Retina (tissue), 1 donor: ENCODE measurements around the gene SEC24B.
A peak's percentile ranks its signal among the peaks of the same experiment; 100 is the strongest.
"Not testable (repeated sequence)": the region's sequence is repeated elsewhere in the genome, so short reads cannot be mapped to it uniquely, and the experiment has no call there.

Experiments used
- DNase-seq: peaks from one replicate; pipeline ENCODE4 v3.0.0-alpha.2; 2016

SEC24B gene

DNA sequence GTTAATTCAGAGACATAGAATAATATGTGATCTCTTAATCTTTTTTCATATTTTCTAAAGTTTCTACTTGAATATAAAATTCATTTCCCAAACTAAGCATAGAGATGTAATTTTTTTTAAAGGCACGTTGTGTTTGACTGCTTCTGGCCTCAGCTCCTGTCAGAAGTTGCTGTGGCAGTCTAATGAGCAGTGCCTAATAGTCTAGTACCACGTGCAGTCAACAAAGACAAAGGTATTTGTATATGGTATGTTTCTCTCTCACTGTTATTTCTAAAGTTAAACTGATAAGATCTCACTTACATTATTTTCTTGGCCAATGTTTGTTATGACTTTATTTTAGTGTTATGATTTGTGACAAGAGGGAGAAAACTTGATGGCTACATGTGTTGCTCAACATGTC is 77.8 kb downstream of the SEC24B start:
- DNase-seq: no peak

DNA sequence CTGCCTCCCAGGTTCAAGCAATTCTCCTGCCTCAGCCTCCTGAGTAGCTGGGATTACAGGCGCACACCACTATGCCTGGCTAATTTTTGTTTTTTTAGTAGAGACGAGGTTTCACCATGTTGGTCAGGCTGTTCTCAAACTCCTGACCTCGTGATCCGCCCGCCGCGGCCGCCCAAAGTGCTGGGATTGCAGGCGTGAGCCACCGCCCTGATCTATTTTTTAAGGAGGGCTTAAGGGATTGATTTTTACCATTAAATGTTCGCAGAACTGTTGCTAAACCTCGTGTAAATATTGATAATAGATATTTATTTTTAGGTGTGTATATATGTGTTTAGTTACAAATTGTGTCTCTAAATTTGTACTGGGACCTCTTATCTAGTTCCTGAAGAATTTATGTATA is 79.8 kb downstream of the SEC24B start:
- DNase-seq: not testable (repeated sequence)

DNA sequence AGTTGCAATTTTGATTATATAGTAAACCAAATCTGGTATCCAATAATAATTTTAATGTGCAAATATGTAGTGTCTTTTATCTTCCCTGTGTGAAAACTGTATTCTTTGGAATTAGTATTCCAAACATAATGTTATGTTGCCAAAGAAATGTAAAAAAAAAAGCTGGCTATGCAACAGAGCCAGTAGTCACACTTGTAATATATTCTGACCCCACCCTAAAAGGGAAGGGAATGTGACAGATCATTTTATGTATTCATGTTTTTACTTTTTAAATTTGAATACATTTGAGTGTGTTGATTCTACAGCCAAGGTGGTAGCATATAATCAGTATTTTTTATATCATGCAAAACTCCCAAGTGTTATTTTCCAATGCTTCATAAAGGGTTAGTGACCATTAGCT is 98.6 kb downstream of the SEC24B start:
- no peak for DNase-seq

DNA sequence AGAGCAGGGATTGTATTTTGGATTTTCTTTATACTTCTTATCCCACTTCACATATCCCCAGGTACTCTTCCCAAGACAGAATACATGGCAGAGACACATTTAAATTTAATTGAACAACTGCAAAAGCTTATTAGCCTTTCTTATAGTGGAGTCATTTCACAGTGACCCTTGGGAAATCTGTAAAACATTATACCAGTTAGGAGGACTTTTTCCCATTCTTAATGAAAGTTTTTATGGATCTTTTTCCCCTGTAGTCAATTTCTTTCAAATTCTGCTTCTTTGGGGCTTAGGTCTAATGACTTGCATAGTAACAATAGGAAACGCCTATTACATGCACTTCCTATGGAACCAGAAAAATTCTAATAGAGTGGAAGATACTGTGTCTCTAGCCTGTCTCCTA is 111.8 kb downstream of the SEC24B start:
- DNase-seq: no peak

DNA sequence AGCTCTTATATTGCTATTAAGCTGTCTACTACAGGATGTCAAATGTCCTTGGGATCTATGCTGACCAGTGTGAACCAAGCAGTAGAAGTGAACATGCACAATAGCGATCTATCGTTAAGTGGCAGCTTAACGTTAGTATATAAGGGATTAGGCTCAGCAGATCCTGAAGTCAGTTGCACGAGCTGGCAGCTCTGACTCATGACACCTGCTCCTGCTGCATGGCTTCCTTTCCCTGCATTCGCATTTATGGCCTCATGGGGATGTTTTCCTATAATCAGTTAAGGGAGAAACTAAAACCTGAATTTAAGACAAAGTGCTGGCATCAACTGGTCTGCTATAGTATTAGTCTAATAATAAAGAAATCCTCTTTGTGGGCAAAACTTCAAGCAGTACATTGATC is 113.8 kb downstream of the SEC24B start:
- DNase-seq: no peak

DNA sequence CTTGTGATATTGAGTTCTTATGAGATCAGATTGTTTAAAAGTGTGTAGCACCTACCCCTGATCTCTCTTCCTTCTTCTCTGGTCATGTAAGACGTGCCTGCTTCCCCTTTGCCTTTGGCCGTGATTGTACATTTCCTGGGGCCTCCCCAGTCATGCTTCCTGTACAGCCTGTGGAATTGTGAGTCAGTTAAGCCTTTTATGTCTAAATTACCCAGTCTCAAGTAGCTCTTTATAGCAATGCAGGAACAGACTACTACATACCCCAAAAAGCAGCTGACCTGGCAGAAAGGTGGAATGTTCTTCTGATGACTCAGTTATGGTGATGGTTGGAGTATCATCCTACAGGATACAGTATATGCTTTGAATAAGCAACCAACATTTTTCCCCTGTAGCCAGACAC is 115.0 kb downstream of the SEC24B start:
- DNase-seq: no peak

DNA sequence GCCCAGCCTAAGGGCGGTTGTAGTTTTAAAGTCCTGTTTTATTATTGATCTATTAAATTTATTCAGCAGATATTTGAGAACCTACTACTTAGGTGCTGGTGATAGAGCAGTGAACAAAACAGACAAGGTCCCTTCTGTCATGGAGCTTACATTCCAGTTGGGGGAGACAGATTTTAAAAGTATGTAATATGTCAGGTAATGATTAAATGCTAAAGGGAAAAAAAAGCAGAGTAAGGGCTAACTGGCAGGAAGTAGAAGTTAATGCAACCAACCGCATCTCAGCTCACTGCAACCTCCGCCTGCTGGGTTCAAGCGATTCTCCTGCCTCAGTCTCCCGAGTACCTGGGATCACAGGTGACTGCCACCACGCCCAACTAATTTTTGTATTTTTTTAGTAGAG is 118.6 kb downstream of the SEC24B start:
- no peak for DNase-seq

DNA sequence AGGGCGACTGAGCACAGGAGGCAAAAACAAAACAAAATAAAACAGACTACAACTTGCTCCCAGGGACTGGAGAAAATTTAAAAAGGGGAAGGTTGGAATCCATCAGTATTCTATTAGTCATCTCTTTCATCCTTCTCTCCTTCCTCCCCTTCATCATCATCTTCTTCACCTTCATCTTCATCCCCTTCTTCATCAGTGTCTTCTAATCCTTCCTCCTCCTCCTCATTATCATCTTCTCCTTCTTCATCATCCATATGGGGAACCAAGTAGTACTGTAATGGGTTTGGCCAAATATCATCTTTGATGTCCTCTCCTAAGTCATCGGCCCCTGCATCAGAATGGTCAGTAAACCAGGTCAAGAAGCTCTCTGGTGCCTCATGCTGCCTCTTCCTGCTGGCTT is 119.5 kb downstream of the SEC24B start:
- no peak for DNase-seq

DNA sequence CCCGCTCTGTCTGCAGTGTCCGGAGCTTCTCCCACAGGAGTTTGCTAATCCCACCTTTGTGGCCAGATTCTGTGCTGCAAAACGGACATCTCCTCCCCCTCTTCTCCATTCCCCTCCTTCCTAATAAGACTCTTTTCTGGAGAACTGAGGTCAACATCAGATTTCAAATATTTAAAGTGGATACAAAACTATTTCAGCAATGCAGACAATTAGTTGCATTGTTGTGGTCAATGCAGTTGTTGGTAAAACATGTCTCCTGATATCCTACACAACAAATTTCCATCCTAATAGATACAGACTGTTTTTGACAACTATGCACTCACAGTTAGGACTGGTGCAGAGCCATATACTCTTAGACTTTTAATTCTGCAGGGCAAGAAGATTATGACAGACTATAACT is 121.4 kb downstream of the SEC24B start:
- DNase-seq: no peak

DNA sequence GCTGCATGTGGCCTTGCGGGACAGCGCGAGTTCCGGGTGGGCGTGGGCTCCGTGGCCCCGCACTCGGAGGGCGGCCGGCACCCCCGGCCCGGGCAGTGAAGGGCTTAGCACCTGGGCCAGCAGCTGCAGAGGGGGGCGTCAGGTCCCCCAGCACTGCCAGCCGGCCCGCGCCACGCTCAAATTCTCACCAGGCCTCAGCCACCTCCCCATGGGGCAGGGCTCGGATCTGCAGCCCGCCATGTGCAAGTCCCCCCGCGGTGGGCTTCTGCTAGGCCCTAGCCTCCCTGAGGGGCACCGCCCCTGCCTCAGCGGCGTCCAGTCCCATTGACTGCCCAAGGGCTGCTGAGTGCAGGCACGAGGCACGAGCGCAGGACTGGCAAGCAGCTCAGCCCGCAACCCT is 123.8 kb downstream of the SEC24B start:
- DNase-seq: no peak

DNA sequence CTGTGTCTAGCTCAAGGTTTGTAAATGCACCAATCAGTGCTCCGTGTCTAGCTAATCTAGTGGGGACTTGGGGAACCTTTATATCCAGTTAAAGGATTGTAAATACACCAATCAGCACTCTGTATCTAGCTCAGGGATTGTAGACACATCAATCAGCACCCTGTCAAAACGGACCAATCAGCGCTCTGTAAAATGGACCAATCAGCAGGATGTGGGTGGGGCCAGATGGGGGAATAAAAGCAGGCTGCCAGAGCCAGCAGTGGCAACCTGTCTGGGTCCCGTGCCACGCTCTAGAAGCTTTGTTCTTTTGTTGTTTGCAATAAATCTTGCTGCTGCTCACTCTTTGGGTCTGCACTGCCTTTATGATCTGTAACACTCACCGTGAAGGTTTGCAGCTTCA is 124.5 kb downstream of the SEC24B start:
- not testable (repeated sequence) for DNase-seq

DNA sequence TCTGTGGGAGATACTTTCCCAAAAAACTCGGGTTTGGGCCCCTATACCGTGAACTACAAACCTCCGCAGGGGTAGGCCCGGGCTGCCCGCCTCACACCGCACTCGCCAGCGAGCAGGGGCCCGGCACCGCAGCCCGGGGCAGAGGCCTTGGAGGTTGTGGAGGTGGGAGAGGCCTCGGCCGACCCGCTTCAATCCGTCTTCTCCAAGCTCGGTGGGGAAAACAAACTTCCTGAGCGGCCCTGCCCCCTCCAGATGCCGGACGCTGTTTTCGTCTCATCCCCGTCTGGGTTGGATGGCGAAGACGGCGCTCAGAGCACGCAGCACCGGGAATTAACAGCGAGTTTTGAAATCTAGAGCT is 126.0 kb downstream of the SEC24B start:
- no peak for DNase-seq

DNA sequence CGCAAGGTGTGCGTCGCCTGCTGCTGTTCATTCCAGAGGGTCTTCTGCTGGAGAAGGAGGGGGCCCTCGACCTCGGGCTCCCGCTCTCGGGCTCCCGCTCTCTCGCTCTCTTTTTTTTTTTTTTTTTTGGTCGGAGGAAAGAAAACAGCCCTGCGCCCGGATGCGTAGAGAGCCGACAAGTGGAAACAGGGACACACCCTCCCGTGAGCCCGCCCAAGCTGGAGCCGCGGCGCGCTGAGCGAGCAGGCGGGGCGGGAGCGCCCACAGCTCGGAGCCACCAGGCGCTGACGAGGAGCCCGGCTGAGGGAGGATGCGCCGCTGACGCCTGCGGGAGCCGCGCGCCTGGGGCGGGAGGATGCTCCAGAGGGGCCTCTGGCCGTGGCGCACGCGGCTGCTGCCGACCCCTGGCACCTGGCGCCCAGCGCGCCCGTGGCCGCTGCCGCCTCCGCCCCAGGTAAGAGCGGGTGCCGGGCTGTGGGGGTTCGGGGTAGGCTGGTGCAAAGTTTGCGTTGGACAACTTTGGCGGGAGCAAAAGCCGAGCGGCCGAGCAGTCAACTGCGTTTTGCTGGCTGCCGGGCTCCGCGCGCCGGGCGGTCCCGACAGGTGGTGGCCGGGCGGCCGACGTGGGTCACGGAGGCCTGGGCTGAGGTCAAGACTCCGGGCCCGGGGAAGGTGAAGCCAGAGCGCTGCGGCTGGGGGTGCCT is 126.5 kb downstream of the SEC24B start, which contains the start of gene MCUB:
Gene MCUB, plus strand, starts transcription at position 264 of the 704 bp plus-strand sequence. Its CDS starts 92 bp downstream, at position 356.
- DNase-seq: peak; percentile 93

DNA sequence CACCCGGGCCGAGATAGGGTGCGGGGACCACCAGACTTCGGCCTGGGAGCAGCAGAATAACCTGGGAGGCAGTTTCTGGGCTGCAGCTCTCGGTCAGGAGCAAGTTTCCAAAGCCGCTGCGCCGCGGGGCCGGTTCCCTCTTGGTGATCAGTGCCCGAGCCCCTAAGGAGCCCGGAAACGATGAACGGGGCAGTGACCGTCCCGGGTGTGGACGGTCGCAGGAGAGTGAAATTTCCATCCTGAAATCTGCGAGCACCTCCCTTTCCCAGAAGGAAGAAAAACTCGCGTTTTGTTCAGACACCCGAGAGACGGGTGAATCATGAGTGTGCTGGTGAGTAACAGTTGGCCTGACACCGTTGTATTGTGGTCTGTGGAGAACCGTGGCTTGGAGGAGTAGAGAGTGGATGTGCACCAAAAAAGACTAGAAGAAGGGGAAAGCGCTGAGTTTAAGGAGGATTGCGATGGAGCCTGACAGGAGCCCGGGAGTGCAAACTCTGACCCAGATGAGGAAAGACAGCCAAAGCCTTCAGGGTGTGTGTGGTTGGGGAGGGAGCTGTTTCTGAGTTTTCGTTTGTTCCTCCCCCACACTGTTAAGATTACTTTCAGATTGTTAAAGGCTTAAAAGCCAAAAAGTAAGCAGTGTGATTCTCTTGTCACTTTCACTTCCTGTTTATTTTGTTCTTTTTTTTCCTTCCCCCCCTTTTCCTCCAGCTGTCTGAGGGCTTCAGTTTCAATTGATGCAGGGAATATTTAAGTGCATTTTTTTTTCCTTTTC is 127.3 kb downstream of the SEC24B start:
- DNase-seq: peak; percentile 82

DNA sequence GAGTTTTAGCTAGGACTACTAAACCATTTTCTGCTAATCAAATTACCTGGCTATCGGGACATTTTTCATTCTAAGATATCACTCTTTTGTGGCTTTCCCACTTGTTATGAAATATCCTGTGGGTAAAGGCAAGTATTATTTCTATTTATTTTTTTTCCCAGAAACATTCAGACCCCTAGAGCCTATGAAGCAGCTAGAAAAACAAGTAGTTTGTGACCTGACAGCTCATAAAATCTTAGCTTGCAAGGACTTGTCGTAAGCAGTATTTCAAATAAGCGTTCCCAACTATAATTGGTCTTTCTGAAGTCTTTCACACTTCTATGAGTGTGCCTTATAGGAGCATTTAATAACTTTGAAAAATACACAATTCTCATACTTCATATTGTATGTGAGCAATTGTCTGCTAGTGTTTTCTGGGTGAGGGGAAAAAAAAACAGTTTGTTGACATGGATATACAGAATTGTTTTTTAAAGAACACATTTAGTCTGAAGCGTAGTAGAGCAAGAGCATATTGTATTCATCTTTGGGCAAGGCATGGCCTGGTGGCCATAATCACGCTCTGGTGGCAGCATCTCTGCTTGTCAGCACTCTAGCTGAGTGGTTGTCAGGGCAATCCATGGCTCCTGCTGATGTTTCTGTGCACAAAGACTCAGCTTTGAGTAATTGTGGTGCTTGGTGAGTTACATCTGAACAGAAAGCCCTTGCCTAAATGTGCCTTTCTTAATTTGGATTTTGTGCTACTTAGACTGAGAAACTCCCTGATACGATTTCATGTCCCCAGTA is 129.0 kb downstream of the SEC24B start:
- DNase-seq: peak; percentile 51

DNA sequence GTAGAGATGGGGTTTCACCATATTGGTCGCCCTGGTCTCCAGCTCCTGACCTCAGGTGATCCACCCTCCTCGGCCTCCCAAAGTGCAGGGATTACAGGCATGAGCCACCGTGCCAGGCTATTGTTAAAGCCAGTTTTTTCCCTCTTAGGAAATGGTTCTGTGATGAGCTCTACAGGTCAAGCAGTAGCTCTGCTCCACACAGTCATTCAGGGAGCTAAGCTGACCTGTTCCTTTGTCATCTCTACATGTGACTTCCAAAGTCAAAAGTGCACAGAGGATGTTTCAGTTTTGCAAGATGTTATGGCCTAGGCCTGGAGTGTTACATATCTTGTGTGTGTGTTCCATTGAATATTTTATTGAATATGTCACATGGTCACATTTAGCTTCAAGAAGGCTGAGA is 137.9 kb downstream of the SEC24B start:
- DNase-seq: no peak

DNA sequence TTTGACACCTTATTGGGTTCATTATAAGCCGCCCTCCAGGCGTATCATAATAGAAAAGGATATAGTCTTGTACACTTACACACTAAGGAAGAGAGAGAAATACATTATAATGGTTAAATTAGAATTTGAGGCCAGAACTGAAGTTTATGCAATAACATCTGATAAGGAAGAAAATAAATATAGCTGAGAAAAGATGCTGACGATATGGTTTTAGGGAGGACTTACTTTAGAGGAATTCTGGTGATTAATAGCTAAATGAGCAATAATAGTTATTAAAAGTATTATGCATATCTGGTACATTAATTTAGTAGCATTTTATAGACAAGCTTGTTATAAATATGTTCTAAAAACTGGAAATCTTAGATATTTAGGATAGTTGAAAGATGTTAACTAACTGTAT is 138.5 kb downstream of the SEC24B start:
- DNase-seq: no peak

DNA sequence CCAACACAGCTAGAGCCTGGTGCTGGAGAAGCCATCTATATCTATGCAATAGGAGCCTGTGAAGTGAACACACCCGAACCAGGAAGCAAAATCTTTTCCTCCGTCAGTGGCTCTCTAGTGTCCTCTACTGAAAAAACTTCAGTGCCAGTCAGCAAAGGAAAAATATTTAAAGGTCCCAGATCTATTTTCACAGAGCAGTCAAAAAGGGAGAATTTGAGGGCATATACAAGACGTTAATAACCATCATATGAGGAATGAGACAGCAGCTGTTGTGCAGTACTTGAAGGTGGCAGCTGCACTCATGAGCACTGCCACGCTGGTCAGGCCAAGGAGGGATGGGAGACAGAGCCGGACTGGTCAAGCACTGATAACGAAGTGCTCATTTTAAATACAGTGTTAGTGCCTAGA is 140.8 kb downstream of the SEC24B start:
- DNase-seq: no peak

DNA sequence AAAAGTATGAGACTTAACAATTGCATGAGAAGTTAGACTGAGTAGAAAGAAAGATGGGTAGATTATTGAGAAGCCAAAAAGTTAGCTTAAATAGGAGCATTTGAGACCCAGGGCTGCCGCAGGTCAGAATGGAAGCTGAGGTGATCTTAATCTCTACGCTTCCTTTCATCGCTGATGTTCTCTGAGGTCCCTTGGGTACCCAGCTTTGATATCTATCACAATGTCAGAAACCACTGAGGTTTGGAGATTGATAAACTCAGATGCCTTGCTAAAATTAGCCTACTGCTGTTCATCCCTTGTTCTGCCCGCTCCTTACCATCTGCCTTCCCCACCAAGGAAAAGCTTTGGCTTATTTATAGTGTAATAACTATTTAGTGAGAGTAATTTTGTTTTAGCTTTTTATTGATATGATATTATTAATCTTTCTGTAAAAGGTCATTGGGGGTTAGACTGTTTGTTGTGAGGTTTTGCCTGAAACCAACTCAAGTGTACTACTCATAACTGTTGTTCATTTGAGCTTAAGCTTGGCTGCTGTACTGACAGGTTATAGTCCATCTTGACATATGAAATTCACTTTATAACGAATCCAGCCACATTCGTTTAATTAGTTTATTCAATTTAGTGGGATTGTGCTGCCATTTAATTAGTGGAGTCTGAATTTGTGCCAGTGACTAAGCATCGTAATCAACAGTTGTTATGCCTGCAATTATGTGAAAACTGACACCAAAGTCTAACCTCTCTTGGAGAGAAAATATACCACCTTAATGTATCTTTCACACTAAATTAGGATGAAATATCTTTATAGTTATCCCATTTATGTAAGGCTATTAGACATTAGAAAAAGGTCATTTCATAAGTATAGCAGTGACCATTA is 141.6 kb downstream of the SEC24B start:
- DNase-seq: no peak

DNA sequence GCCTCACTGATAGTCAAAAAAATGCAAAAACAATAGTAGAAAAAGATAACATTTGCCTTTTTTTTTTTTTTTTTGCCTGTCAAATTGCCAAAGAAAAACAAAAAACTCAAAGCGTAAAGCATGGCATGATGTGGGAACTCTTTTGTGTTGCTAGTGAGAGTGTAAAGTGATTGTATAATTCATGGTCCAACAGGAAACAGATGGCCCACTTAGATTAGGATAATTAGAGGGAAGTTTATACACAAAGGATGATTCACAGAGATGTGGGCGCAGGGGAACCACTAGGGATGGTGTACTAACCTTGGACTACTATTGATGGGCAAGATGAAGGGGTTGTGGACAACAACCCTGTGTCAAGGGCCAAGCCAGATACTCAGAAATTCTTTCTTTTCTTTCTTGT is 142.8 kb downstream of the SEC24B start:
- DNase-seq: no peak

DNA sequence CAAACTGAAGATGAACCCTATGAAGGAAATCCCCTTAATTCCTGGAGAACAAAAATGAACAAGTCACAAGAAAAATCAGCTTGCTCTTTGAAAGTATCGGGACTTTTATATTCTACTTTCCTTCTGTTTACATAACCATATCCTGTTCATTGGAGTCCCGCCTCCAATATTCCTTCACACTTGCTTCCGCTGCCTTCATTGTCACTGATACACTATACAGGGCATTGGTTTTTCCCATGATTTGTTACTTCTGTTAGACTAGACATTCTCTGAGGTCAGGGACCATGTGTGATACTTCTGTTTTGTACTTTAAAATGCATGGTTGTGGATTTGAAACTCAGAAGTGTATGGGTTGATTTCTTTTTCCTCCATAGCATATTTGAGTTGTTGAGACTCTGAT is 145.2 kb downstream of the SEC24B start:
- no peak for DNase-seq

DNA sequence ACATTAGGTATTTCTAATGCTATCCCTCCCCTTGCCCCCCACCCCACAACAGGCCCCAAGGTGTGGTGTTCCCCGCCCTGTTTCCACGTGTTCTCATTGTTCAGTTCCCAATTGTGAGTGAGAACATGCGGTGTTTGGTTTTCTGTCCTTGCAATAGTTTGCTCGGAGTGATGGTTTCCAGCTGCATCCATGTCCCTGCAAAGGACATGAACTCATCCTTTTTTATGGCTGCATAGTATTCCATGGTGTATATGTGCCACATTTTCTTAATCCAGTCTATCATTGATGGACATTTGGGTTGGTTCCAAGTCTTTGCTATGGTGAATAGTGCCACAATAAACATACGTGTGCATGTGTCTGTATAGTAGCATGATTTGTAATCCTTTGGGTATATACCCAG is 146.4 kb downstream of the SEC24B start:
- not testable (repeated sequence) for DNase-seq

DNA sequence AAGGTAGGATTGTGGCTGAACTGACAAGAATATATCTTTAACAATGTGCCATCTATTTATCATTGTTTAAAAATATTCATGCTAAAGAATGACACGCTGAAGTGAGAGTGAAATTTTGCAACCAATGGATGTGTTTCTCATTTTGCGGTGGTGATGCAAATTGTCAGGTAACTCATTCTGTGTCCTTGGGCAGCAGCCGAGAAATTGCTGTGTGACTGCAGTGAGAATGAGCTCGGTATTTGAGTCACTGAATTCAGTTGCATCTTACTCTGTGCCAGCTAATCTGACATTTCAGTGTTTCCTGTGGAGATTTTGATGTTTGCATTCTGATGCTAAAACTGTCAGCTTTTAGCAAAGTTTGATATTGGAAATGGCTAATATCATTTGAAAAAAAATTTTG is 154.6 kb downstream of the SEC24B start:
- no peak for DNase-seq
